Right lobe of liver (tissue), 4 donors: Measurements from ENCODE around the gene ZNF771.

Source experiments
- POLR2A ChIP-seq: fragments of 450-650 bp; IDR thresholded peaks from one replicate; pipeline ENCODE4 v1.6.1; 2017; ENCODE audit warnings: antibody characterized with exemption, mild to moderate bottlenecking
- TF ChIP-seq, protein P1 (sequence below), 4 donors: fragments of 200-600 bp in 3 of 4; fragments of 450-650 bp in 1 of 4; IDR thresholded peaks; one replicate each; pipeline versions ENCODE4 v1.5.1 to v1.8.0; 2016 to 2022; ENCODE audit warnings: antibody characterized with exemption in 4 of 4, mild to moderate bottlenecking in 2 of 4
- donor health status: DM: no; HTN: no; CAD: no.
- donor health status: DM: no; HTN: no; CAD: no.
- donor health status: DM: no; HTN: yes; CAD: no.

DNA sequence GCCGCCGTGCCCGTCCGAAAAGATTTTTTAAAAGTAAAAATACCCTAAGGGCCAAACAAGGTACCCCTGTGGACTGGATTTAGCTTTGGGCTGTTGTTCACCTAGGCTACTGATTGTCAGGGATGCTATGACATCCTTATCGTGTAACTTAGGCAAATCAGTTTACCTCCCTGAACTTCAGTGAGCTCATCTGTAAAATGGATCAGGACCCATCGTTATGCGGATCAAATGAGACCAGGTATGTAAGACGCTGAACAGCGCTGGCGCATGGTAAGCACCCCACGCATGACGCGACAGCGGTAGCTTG is 658 bp upstream of the ZNF771 start:
- TF ChIP-seq, protein P1, sequence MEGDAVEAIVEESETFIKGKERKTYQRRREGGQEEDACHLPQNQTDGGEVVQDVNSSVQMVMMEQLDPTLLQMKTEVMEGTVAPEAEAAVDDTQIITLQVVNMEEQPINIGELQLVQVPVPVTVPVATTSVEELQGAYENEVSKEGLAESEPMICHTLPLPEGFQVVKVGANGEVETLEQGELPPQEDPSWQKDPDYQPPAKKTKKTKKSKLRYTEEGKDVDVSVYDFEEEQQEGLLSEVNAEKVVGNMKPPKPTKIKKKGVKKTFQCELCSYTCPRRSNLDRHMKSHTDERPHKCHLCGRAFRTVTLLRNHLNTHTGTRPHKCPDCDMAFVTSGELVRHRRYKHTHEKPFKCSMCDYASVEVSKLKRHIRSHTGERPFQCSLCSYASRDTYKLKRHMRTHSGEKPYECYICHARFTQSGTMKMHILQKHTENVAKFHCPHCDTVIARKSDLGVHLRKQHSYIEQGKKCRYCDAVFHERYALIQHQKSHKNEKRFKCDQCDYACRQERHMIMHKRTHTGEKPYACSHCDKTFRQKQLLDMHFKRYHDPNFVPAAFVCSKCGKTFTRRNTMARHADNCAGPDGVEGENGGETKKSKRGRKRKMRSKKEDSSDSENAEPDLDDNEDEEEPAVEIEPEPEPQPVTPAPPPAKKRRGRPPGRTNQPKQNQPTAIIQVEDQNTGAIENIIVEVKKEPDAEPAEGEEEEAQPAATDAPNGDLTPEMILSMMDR (IDR thresholded peaks at IDR 0.05), result no peak
- no peak for TF ChIP-seq POLR2A
